GM12878 (cell line): ENCODE data around the gene PTPRU. TPM values are rescaled to one million over a fixed set of nuclear protein-coding genes. Genes with fewer than 3 reads are reported as not detected.

Experiments
- ATAC-seq: fragments of 200-7000 bp; cut with Tn5 transposase; 3 replicates; pipeline ENCODE4 v1.9.1; 2020; ENCODE audit warnings: mild to moderate bottlenecking, moderate library complexity
- BruUV-seq: library from RNA; stranded (reverse); fragments of 400-500 nt; replicated peaks from 2 replicates; lab custom pipeline; 2021; lab: Mats Ljungman, UMichigan
- CTCF ChIA-PET: fragments of 300-600 bp; sonication (Branson Sonifier 250); formaldehyde crosslinking; extraction: SDS; loops from one replicate; lab custom pipeline; 2021; ENCODE audit warnings: inconsistent platforms; lab: Yijun Ruan, JAX
- POLR2A ChIA-PET: fragments of 350-600 bp; formaldehyde crosslinking; extraction: SDS; loops from one replicate; lab custom pipeline; 2021; ENCODE audit warnings: inconsistent platforms; lab: Charles Lee
- RAD21 ChIA-PET: fragments of 300-600 bp; sonication (Branson Sonifier 250); formaldehyde crosslinking; loops from one replicate; lab custom pipeline; 2023; ENCODE audit warnings: antibody characterized with exemption; ENCODE audit not compliant: unreplicated experiment; lab: Charles Lee
- SMC1A ChIA-PET: fragments of 300-600 bp; sonication (Branson Sonifier 250); formaldehyde crosslinking; loops from one replicate; lab custom pipeline; 2023; ENCODE audit not compliant: unreplicated experiment, uncharacterized antibody; lab: Charles Lee
- DNase-seq: peaks from one replicate; pipeline ENCODE4 v3.0.0-alpha.2; 2011; ENCODE audit warnings: low read depth, low spot score
- FAIRE-seq: peaks from 3 replicates; lab custom pipeline; 2011; peaks lifted over from hg19 to GRCh38; lab: Jason Lieb, UNC
- H2AFZ ChIP-seq: 2 replicates; pipeline ENCODE4 v1.6.0; 2011; ENCODE audit warnings: low read depth, low read length, control low read depth; ENCODE audit not compliant: control insufficient read depth
- H3K27ac ChIP-seq: 2 replicates; pipeline ENCODE4 v1.5.1; 2011; ENCODE audit warnings: control low read depth; ENCODE audit not compliant: control insufficient read depth, insufficient read depth
- H3K27me3 ChIP-seq, 2 experiments: replicated peaks in 1 of 2; 2 replicates each; pipeline versions ENCODE4 v1.6.0 to v1.6.1; 2011; ENCODE audit warnings: low read length in 1 of 2; ENCODE audit not compliant: control insufficient read depth in 2 of 2, insufficient read depth in 2 of 2
- H3K36me3 ChIP-seq, 2 experiments: 2 replicates each; pipeline ENCODE4 v1.5.1; 2011; ENCODE audit warnings: low read length in 1 of 2; ENCODE audit not compliant: control insufficient read depth in 2 of 2, insufficient read depth in 2 of 2
- H3K4me1 ChIP-seq: 2 replicates; pipeline ENCODE4 v1.6.1; 2011; ENCODE audit warnings: mild to moderate bottlenecking, low read length, moderate library complexity, mixed read lengths; ENCODE audit not compliant: control insufficient read depth, insufficient read depth
- H3K4me2 ChIP-seq: 2 replicates; pipeline ENCODE4 v1.6.0; 2011; ENCODE audit warnings: control low read depth; ENCODE audit not compliant: control insufficient read depth, insufficient read depth
- H3K4me3 ChIP-seq: fragments of 200-600 bp; sonication (generic); 2 replicates; pipeline ENCODE4 v1.5.1; 2016
- H3K79me2 ChIP-seq: 2 replicates; pipeline ENCODE4 v1.6.0; 2011; ENCODE audit warnings: low read length; ENCODE audit not compliant: control insufficient read depth, insufficient read depth
- H3K9ac ChIP-seq: 2 replicates; pipeline ENCODE4 v1.8.0; 2011; ENCODE audit warnings: low read length, control low read depth, mixed read lengths; ENCODE audit not compliant: control insufficient read depth, insufficient read depth
- H3K9me3 ChIP-seq: replicated peaks from 3 replicates; pipeline ENCODE4 v1.5.1; 2011; ENCODE audit warnings: mild to moderate bottlenecking, low read length; ENCODE audit not compliant: control insufficient read depth, insufficient read depth
- H4K20me1 ChIP-seq: 2 replicates; pipeline ENCODE4 v1.6.0; 2011; ENCODE audit not compliant: control insufficient read depth, insufficient read depth
- ELK1 ChIP-seq: IDR thresholded peaks from 2 replicates; pipeline ENCODE4 v1.6.1; 2012; ENCODE audit warnings: low read depth, low read length, improper control_type of control experiment
- EZH2 ChIP-seq: IDR thresholded peaks from 2 replicates; pipeline ENCODE4 v1.6.1; 2012; ENCODE audit warnings: low read depth, mild to moderate bottlenecking, control low read depth, inconsistent platforms, low read length, borderline replicate concordance; ENCODE audit not compliant: control insufficient read depth
- KAT2A ChIP-seq: conservative IDR thresholded peaks from 2 replicates; pipeline ENCODE4 v1.6.1; 2011; ENCODE audit warnings: low read depth, low read length; ENCODE audit not compliant: control insufficient read depth
- POLR2A ChIP-seq: IDR thresholded peaks from 2 replicates; pipeline ENCODE4 v1.6.1; 2011; ENCODE audit warnings: low read depth, mild to moderate bottlenecking, low read length
- SMARCA5 ChIP-seq: fragments of 450-650 bp; IDR thresholded peaks from 2 replicates; pipeline ENCODE4 v1.6.1; 2017; ENCODE audit warnings: mild to moderate bottlenecking
- TAF1 ChIP-seq: IDR thresholded peaks from 2 replicates; pipeline ENCODE4 v1.6.1; 2011; ENCODE audit warnings: mild to moderate bottlenecking, low read depth, low read length, borderline replicate concordance
- TBL1XR1 ChIP-seq: IDR thresholded peaks from 2 replicates; pipeline ENCODE4 v1.6.1; 2012; ENCODE audit warnings: low read depth, low read length, improper control_type of control experiment
- ZNF384 ChIP-seq: IDR thresholded peaks from 2 replicates; pipeline ENCODE4 v1.6.1; 2012; ENCODE audit warnings: low read depth, mild to moderate bottlenecking, low read length, improper control_type of control experiment, borderline replicate concordance
- WGBS: methylation state at CpG from one replicate; pipeline ENCODE4 v1.1.6; 2016; ENCODE audit warnings: low lambda C conversion rate; ENCODE audit not compliant: insufficient replicate concordance, insufficient coverage; ENCODE audit errors: missing lambda C conversion rate; 5-methylcytosine and 5-hydroxymethylcytosine counted together
- in situ Hi-C: fragments of 300-500 bp; cut with MboI; formaldehyde crosslinking; loops from 9 replicates; pipeline ENCODE4 v1.14.3; 2018; ENCODE audit warnings: mixed read lengths
- intact Hi-C: fragments of 100-400 bp; cut with micrococcal nuclease; formaldehyde crosslinking; loops from one replicate; pipeline ENCODE4 v1.14.2; 2022; ENCODE audit not compliant: unreplicated experiment
- polyA plus RNA-seq, 11 experiments: library from polyadenylated mRNA; depleted of rRNA in 4 of 11; unstranded in 6 of 11; stranded (reverse) in 5 of 11; fragments of >200 nt; fragmentation: Nextera tagmentation in 4 of 11; fragmentation: Illumina TruSeq in 1 of 11; extraction: Ambion mirVana in 4 of 11; extraction: Trizol in 1 of 11; gene quantifications; 1 replicate in 1 of 11; 2 replicates in 10 of 11; pipeline versions ENCODE4 v1.2.1 to v1.2.3, GENCODE V29; 2011 to 2016; ENCODE audit warnings: inconsistent platforms in 2 of 11, missing spikeins in 2 of 11, low read depth in 1 of 11
- total RNA-seq, 4 experiments: library from RNA; depleted of rRNA in 3 of 4; stranded (reverse); fragments of >200 nt in 3 of 4; fragmentation: Illumina TruSeq in 1 of 4; extraction: Trizol in 1 of 4; gene quantifications; 2 replicates each; pipeline versions ENCODE4 v1.2.1 to v1.2.3, GENCODE V29; 2013 to 2021
- TF ChIP-seq, protein P1 (sequence below): fragments of 450-650 bp; formaldehyde crosslinking; IDR thresholded peaks from 2 replicates; pipeline ENCODE4 v1.4.0; 2022; ENCODE audit warnings: mild to moderate bottlenecking, moderate library complexity

Gene PTPRU
- total and polyA plus RNA-seq, 10 of the 15 experiments (the other 5 are each of a cell fraction or from before 2014, with no cell fraction given) = 0.04 to 2.5 (median 0.73) TPM

GRCh38 chr1:29362116-29362515 lies 125.8 kb downstream of the PTPRU start:
- Histone ChIP-seq H3K4me3 (no peak overlapping the region), H3K9me3 (no peaks in the 10 kb centered on the region), H4K20me1 (no peaks in the 10 kb centered on the region), H3K79me2 (no peaks in the 10 kb centered on the region), H3K27ac (no peak overlapping the region), H3K4me1 (no peaks in the 10 kb centered on the region), H3K9ac (no peak overlapping the region), H2AFZ (no peak overlapping the region), H3K27me3 (no peaks in the 10 kb centered on the region), H3K36me3 (no peaks in the 10 kb centered on the region), H3K4me2 (no peak overlapping the region)
- ChIA-PET CTCF (no interaction called here), POLR2A (no interaction called here), RAD21 (no interaction called here), SMC1A (no interaction called here)
- WGBS = 45% methylated on average over 10 of the region's 10 CpGs
- TF ChIP-seq, protein P1, sequence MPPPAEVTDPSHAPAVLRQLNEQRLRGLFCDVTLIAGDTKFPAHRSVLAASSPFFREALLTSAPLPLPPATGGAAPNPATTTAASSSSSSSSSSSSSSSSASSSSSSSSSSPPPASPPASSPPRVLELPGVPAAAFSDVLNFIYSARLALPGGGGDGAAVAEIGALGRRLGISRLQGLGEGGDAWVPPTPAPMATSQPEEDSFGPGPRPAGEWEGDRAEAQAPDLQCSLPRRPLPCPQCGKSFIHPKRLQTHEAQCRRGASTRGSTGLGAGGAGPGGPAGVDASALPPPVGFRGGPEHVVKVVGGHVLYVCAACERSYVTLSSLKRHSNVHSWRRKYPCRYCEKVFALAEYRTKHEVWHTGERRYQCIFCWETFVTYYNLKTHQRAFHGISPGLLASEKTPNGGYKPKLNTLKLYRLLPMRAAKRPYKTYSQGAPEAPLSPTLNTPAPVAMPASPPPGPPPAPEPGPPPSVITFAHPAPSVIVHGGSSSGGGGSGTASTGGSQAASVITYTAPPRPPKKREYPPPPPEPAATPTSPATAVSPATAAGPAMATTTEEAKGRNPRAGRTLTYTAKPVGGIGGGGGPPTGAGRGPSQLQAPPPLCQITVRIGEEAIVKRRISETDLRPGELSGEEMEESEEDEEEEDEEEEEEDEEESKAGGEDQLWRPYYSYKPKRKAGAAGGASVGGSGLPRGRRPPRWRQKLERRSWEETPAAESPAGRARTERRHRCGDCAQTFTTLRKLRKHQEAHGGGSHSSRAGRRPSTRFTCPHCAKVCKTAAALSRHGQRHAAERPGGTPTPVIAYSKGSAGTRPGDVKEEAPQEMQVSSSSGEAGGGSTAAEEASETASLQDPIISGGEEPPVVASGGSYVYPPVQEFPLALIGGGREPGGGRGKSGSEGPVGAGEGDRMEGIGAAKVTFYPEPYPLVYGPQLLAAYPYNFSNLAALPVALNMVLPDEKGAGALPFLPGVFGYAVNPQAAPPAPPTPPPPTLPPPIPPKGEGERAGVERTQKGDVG (CRISPR knock-in tag) = no peak
- no peak for TF ChIP-seq TBL1XR1
- no peak for FAIRE-seq
- ATAC-seq = no peak
- DNase-seq = no peak
- in situ Hi-C loops = no loop called here
- no TSS peak for BruUV-seq
- intact Hi-C loops = no loop called here

GRCh38 chr1:29362764-29363163 lies 126.4 kb downstream of the PTPRU start:
- Histone ChIP-seq H3K9me3 (no peaks in the 10 kb centered on the region), H4K20me1 (no peaks in the 10 kb centered on the region), H3K36me3 (no peaks in the 10 kb centered on the region), H3K9ac (no peak overlapping the region), H3K27ac (no peak overlapping the region), H2AFZ (no peak overlapping the region), H3K27me3 (0 out of 4 replicates have a peak, but pooled peaks cover 0 to 2% of the 10 kb centered on the region in 2 experiments), H3K4me1 (no peaks in the 10 kb centered on the region), H3K4me3 (no peak overlapping the region), H3K4me2 (no peak overlapping the region), H3K79me2 (no peaks in the 10 kb centered on the region)
- 2% methylated on average over 4 of the region's 4 CpGs for WGBS
- RAD21 ChIA-PET = no interaction called here
- DNase-seq (no peak), ATAC-seq (no peak), FAIRE-seq (no peak)
- CTCF ChIA-PET = no interaction called here
- SMC1A ChIA-PET = no interaction called here
- POLR2A ChIA-PET = no interaction called here
- no TSS peak for BruUV-seq
- intact Hi-C loops (no loop called here), in situ Hi-C loops (no loop called here)
- TF ChIP-seq KAT2A (no peak), TAF1 (no peak), POLR2A (no peak), ZNF384 (no peak), SMARCA5 (no peak), EZH2 (no peak), ELK1 (no peak)
